Activated naive CD4-positive, alpha-beta T cell treated with anti-CD3 and anti-CD28 coated beads, Interleukin-2, amount 50 U/mL, for 24 hours (primary cell): ENCODE data around the gene ZFYVE9.
"Not testable (repeated sequence)": the region's sequence is repeated elsewhere in the genome, so short reads cannot be mapped to it uniquely, and the experiment has no call there.

Experiments used
- H3K27ac Mint-ChIP-seq: one replicate; pipeline ENCODE4 v1.8.0; 2021; ENCODE audit warnings: mild to moderate bottlenecking, mixed read lengths
- H3K27me3 Mint-ChIP-seq: one replicate; pipeline ENCODE4 v1.8.0; 2021; ENCODE audit warnings: mixed read lengths
- H3K36me3 Mint-ChIP-seq: one replicate; pipeline ENCODE4 v1.8.0; 2021; ENCODE audit warnings: mixed read lengths
- H3K4me1 Mint-ChIP-seq: one replicate; pipeline ENCODE4 v1.8.0; 2021; ENCODE audit warnings: mixed read lengths
- H3K4me3 Mint-ChIP-seq: one replicate; pipeline ENCODE4 v1.8.0; 2021; ENCODE audit warnings: mild to moderate bottlenecking, mixed read lengths
- H3K9me3 Mint-ChIP-seq: one replicate; pipeline ENCODE4 v1.8.0; 2021; ENCODE audit warnings: mixed read lengths

The ZFYVE9 gene

GRCh38 chr1:52195161-52195560 is 53.3 kb downstream of the ZFYVE9 start:
- no peaks in the 10 kb centered on the region for H3K4me1 Mint-ChIP-seq
- peaks cover 7% of the 10 kb centered on the region for H3K9me3 Mint-ChIP-seq
- no peak overlapping the region for H3K27ac Mint-ChIP-seq
- H3K36me3 Mint-ChIP-seq = peaks cover 6% of the 10 kb centered on the region
- no peak overlapping the region for H3K4me3 Mint-ChIP-seq
- no peaks in the 10 kb centered on the region for H3K27me3 Mint-ChIP-seq

GRCh38 chr1:52203935-52204625 is 62.2 kb downstream of the ZFYVE9 start:
- no peaks in the 10 kb centered on the region for H3K27me3 Mint-ChIP-seq
- H3K27ac Mint-ChIP-seq = no peak overlapping the region
- peaks cover 12% of the 10 kb centered on the region for H3K9me3 Mint-ChIP-seq
- H3K36me3 Mint-ChIP-seq = peaks cover 13% of the 10 kb centered on the region
- H3K4me1 Mint-ChIP-seq = peaks cover 14% of the 10 kb centered on the region
- H3K4me3 Mint-ChIP-seq = no peak overlapping the region

- H3K36me3 Mint-ChIP-seq = peaks cover 11% of the 10 kb centered on the region
- H3K27ac Mint-ChIP-seq = no peak overlapping the region
- no peak overlapping the region for H3K4me3 Mint-ChIP-seq
- peaks cover 12% of the 10 kb centered on the region for H3K9me3 Mint-ChIP-seq
- H3K4me1 Mint-ChIP-seq = peaks cover 19% of the 10 kb centered on the region
- no peaks in the 10 kb centered on the region for H3K27me3 Mint-ChIP-seq
Observed at GRCh38 chr1:52204696-52205095, 62.8 kb downstream of the ZFYVE9 start.

GRCh38 chr1:52206686-52207085 is 64.8 kb downstream of the ZFYVE9 start:
- peaks cover 37% of the 10 kb centered on the region for H3K4me1 Mint-ChIP-seq
- not testable (repeated sequence) for H3K9me3 Mint-ChIP-seq, H3K27me3 Mint-ChIP-seq, H3K36me3 Mint-ChIP-seq, H3K27ac Mint-ChIP-seq, H3K4me3 Mint-ChIP-seq

GRCh38 chr1:52209429-52209828 is 67.5 kb downstream of the ZFYVE9 start:
- Mint-ChIP-seq H3K27ac (peak overlapping the region; percentile 87), H3K4me3 (peak overlapping the region; percentile 12), H3K36me3 (peaks cover 10% of the 10 kb centered on the region), H3K4me1 (peaks cover 36% of the 10 kb centered on the region), H3K9me3 (peaks cover 6% of the 10 kb centered on the region), H3K27me3 (no peaks in the 10 kb centered on the region)

GRCh38 chr1:52210044-52210443 is 68.2 kb downstream of the ZFYVE9 start:
- H3K9me3 Mint-ChIP-seq = peaks cover 6% of the 10 kb centered on the region
- peak overlapping the region; percentile 87 for H3K27ac Mint-ChIP-seq
- peaks cover 10% of the 10 kb centered on the region for H3K36me3 Mint-ChIP-seq
- H3K4me3 Mint-ChIP-seq = peak overlapping the region; percentile 12
- peaks cover 33% of the 10 kb centered on the region for H3K4me1 Mint-ChIP-seq
- H3K27me3 Mint-ChIP-seq = no peaks in the 10 kb centered on the region

GRCh38 chr1:52216907-52217458 is 75.1 kb downstream of the ZFYVE9 start:
- peaks cover 5% of the 10 kb centered on the region for H3K4me1 Mint-ChIP-seq
- peaks cover 9% of the 10 kb centered on the region for H3K9me3 Mint-ChIP-seq
- H3K4me3 Mint-ChIP-seq = no peak overlapping the region
- no peak overlapping the region for H3K27ac Mint-ChIP-seq
- no peaks in the 10 kb centered on the region for H3K27me3 Mint-ChIP-seq
- H3K36me3 Mint-ChIP-seq = peaks cover 44% of the 10 kb centered on the region

GRCh38 chr1:52225174-52225573 is 83.3 kb downstream of the ZFYVE9 start:
- H3K36me3 Mint-ChIP-seq = peaks cover 28% of the 10 kb centered on the region

GRCh38 chr1:52229494-52229893 is 87.6 kb downstream of the ZFYVE9 start:
- Mint-ChIP-seq H3K4me1 (no peaks in the 10 kb centered on the region), H3K36me3 (peaks cover 17% of the 10 kb centered on the region), H3K27ac (no peak overlapping the region), H3K4me3 (no peak overlapping the region), H3K27me3 (no peaks in the 10 kb centered on the region), H3K9me3 (no peaks in the 10 kb centered on the region)

More at GRCh38 chr1:52225174-52225573, 83.3 kb downstream of the ZFYVE9 start:
- no peak overlapping the region for H3K27ac Mint-ChIP-seq
- H3K4me1 Mint-ChIP-seq = no peaks in the 10 kb centered on the region
- H3K4me3 Mint-ChIP-seq = no peak overlapping the region
- no peaks in the 10 kb centered on the region for H3K27me3 Mint-ChIP-seq
- H3K9me3 Mint-ChIP-seq = peaks cover 5% of the 10 kb centered on the region

GRCh38 chr1:52233463-52233862 is 91.6 kb downstream of the ZFYVE9 start:
- Mint-ChIP-seq H3K4me3 (no peak overlapping the region), H3K4me1 (peaks cover 6% of the 10 kb centered on the region), H3K9me3 (no peaks in the 10 kb centered on the region), H3K36me3 (peaks cover 9% of the 10 kb centered on the region), H3K27me3 (no peaks in the 10 kb centered on the region), H3K27ac (no peak overlapping the region)

- no peak overlapping the region for H3K27ac Mint-ChIP-seq
- no peaks in the 10 kb centered on the region for H3K9me3 Mint-ChIP-seq
- peaks cover 9% of the 10 kb centered on the region for H3K36me3 Mint-ChIP-seq
- H3K4me1 Mint-ChIP-seq = peaks cover 9% of the 10 kb centered on the region
- no peaks in the 10 kb centered on the region for H3K27me3 Mint-ChIP-seq
- no peak overlapping the region for H3K4me3 Mint-ChIP-seq
Observed at GRCh38 chr1:52234014-52234413, 92.1 kb downstream of the ZFYVE9 start.

GRCh38 chr1:52234708-52235107 is 92.8 kb downstream of the ZFYVE9 start:
- Mint-ChIP-seq H3K9me3 (no peaks in the 10 kb centered on the region), H3K27ac (no peak overlapping the region), H3K4me3 (no peak overlapping the region), H3K27me3 (no peaks in the 10 kb centered on the region), H3K36me3 (peaks cover 9% of the 10 kb centered on the region), H3K4me1 (peaks cover 9% of the 10 kb centered on the region)

GRCh38 chr1:52235646-52236045 is 93.8 kb downstream of the ZFYVE9 start:
- no peak overlapping the region for H3K27ac Mint-ChIP-seq
- no peaks in the 10 kb centered on the region for H3K27me3 Mint-ChIP-seq
- no peak overlapping the region for H3K4me3 Mint-ChIP-seq
- peaks cover 11% of the 10 kb centered on the region for H3K4me1 Mint-ChIP-seq
- H3K36me3 Mint-ChIP-seq = peaks cover 9% of the 10 kb centered on the region
- H3K9me3 Mint-ChIP-seq = no peaks in the 10 kb centered on the region

- no peaks in the 10 kb centered on the region for H3K9me3 Mint-ChIP-seq
- no peaks in the 10 kb centered on the region for H3K27me3 Mint-ChIP-seq
- no peak overlapping the region for H3K4me3 Mint-ChIP-seq
- H3K27ac Mint-ChIP-seq = no peak overlapping the region
- H3K36me3 Mint-ChIP-seq = peaks cover 11% of the 10 kb centered on the region
- peaks cover 14% of the 10 kb centered on the region for H3K4me1 Mint-ChIP-seq
Observed at GRCh38 chr1:52237430-52237829, 95.5 kb downstream of the ZFYVE9 start.

GRCh38 chr1:52238474-52238873 is 96.6 kb downstream of the ZFYVE9 start:
- peaks cover 14% of the 10 kb centered on the region for H3K4me1 Mint-ChIP-seq
- peaks cover 11% of the 10 kb centered on the region for H3K36me3 Mint-ChIP-seq
- no peaks in the 10 kb centered on the region for H3K9me3 Mint-ChIP-seq
- H3K4me3 Mint-ChIP-seq = no peak overlapping the region
- H3K27me3 Mint-ChIP-seq = no peaks in the 10 kb centered on the region
- no peak overlapping the region for H3K27ac Mint-ChIP-seq

- peaks cover 11% of the 10 kb centered on the region for H3K36me3 Mint-ChIP-seq
Observed at GRCh38 chr1:52238887-52239707, 97.2 kb downstream of the ZFYVE9 start.

More at GRCh38 chr1:52238887-52239707, 97.2 kb downstream of the ZFYVE9 start:
- no peak overlapping the region for H3K4me3 Mint-ChIP-seq
- peaks cover 14% of the 10 kb centered on the region for H3K4me1 Mint-ChIP-seq
- no peaks in the 10 kb centered on the region for H3K9me3 Mint-ChIP-seq
- H3K27ac Mint-ChIP-seq = no peak overlapping the region
- no peaks in the 10 kb centered on the region for H3K27me3 Mint-ChIP-seq
